ENCODE results near the gene FKBP2.

- TF ChIP-seq EZH2 (IDR thresholded peaks at IDR 0.05; ENCODE audit: insufficient read depth, poor library complexity, severe bottlenecking) (no peak), EZH2phosphoT487 (IDR thresholded peaks at IDR 0.05; ENCODE audit: insufficient read depth, low read depth) (no peak)
These were observed 30.4 kb upstream of the FKBP2 start for GRCh38 chr11:64210301-64211020.
